ENCODE results near the gene FHIT. TPM values are rescaled to one million over a fixed set of nuclear protein-coding genes. Genes with fewer than 3 reads are reported as not detected.

FHIT gene
- total and polyA plus RNA-seq, 7 donors, result 0.98 to 10.4 (median 4.0) TPM

DNA sequence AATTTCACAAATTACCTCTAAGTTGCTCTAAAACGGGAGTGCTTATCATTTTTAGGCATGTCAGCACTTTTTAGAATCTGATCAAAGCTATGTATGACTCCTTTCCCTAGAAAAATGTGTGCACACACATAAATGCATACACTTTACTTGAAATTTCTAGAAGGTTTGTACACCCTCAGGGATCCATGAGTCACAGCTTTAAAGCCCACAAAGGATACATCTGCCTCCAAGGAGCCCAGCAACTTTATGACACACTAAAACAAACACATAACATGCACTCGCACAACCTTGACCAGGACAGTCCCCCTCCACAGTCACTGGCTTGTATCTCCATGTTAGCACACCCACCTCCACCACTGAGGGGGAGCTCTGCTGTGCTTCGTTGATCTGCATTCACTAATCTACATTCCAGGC lies 1479.5 kb downstream of the FHIT start:
- Histone ChIP-seq H3K27me3 (ENCODE audit: insufficient read depth in 3 of 3, low read length in 2 of 3) (no peaks in the 10 kb centered on the region), H3K4me3 (no peak overlapping the region), H3K4me1 (no peaks in the 10 kb centered on the region), H3K9me3 (no peaks in the 10 kb centered on the region), H3K36me3 (ENCODE audit: insufficient read depth in 1 of 2, low read depth in 1 of 2) (no peaks in the 10 kb centered on the region), H3K27ac (no peak overlapping the region)
- DNase-seq (no peak), ATAC-seq (no peak)
- intact Hi-C loops (cut with DNase I), result no loop called here
- TF ChIP-seq CTCF (IDR thresholded peaks at IDR 0.05), result no peak
- 77 to 87% (median 81%) methylated on average over 3 of the region's 3 CpGs for WGBS, 3 donors

GRCh38 chr3:59769127-59769750 lies 1482.0 kb downstream of the FHIT start:
- intact Hi-C loops (cut with DNase I), result no loop called here
- H3K27ac ChIP-seq, result no peak overlapping the region
- no peaks in the 10 kb centered on the region for H3K9me3 ChIP-seq
- H3K4me3 ChIP-seq, result no peak overlapping the region
- 82 to 84% (median 82%) methylated on average over 13 of the region's 13 CpGs for WGBS, 3 donors
- no peaks in the 10 kb centered on the region for H3K4me1 ChIP-seq
- H3K27me3 ChIP-seq (ENCODE audit: insufficient read depth in 3 of 3, low read length in 2 of 3), result no peaks in the 10 kb centered on the region
- DNase-seq (no peak), ATAC-seq (no peak)
- H3K36me3 ChIP-seq (ENCODE audit: insufficient read depth in 1 of 2, low read depth in 1 of 2), result no peaks in the 10 kb centered on the region
- TF ChIP-seq CTCF (IDR thresholded peaks at IDR 0.05), result no peak

DNA sequence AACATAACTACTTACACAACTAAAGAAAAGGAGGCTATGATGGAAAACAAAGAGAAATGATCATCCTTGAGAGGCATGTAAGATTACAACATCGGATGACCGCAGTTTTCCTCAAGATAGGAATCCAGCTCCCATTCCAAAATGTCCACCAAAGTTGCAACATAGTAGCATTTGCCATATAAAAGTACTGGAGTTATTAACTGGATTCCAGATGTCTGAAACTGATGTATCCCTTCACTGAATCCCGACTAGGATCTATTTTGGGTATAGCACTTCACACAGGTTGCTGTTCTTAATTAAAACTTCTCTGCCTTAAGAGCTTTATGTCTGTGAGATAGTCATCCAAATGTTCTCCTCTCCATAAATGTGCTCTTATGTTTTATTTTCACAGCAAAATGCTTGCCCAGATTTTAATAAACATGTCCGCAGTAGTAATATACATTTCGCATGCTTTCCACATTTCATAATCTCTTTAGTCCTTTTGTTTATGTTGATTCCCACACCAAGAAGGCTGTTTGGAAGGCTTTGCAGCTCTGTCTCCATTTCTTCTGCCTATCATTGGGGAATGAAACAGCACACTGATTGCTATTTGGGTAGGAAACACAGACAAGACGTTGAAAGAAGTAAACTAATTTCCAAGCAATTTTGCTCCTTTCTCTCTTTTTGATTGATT lies 1484.9 kb downstream of the FHIT start:
- ATAC-seq, result peak in 2 of 4 donors; percentile 9 to 59

GRCh38 chr3:59764171-59764570 lies 1487.1 kb downstream of the FHIT start:
- H3K27ac ChIP-seq, result no peak overlapping the region
- 28 to 37% (median 30%) methylated on average over 4 of the region's 4 CpGs for WGBS, 3 donors
- H3K36me3 ChIP-seq (ENCODE audit: insufficient read depth in 1 of 2, low read depth in 1 of 2), result no peaks in the 10 kb centered on the region
- no peak overlapping the region for H3K4me3 ChIP-seq
- H3K9me3 ChIP-seq, result no peaks in the 10 kb centered on the region
- no peaks in the 10 kb centered on the region for H3K4me1 ChIP-seq
- no peaks in the 10 kb centered on the region for H3K27me3 ChIP-seq (ENCODE audit: insufficient read depth in 3 of 3, low read length in 2 of 3)
- ATAC-seq, result no peak
- no peak for DNase-seq
- intact Hi-C loops (cut with DNase I), result no loop called here
- no peak for TF ChIP-seq CTCF (IDR thresholded peaks at IDR 0.05)

More for the DNA sequence above, 1484.9 kb downstream of the FHIT start:
- no peak for TF ChIP-seq CTCF (IDR thresholded peaks at IDR 0.05)
- intact Hi-C loops (cut with DNase I), result no loop called here
- Histone ChIP-seq H3K27me3 (ENCODE audit: insufficient read depth in 3 of 3, low read length in 2 of 3) (no peaks in the 10 kb centered on the region), H3K36me3 (ENCODE audit: insufficient read depth in 1 of 2, low read depth in 1 of 2) (no peaks in the 10 kb centered on the region), H3K27ac (no peak overlapping the region), H3K9me3 (no peaks in the 10 kb centered on the region), H3K4me1 (no peaks in the 10 kb centered on the region), H3K4me3 (no peak overlapping the region)
- WGBS, 3 donors, result 61 to 63% (median 63%) methylated on average over 6 of the region's 6 CpGs
- DNase-seq, result no peak

All from psoas muscle (tissue), 8 donors.